ENCODE measurements around the gene SOX2.

GRCh38 chr3:181721046-181721875, 9.5 kb downstream of the SOX2 start:
- TF ChIP-seq SUZ12 (IDR thresholded peaks at IDR 0.05; ENCODE audit: extremely low read depth, insufficient read depth, insufficient read length) (no peak), ZNF274 (IDR thresholded peaks at IDR 0.05; ENCODE audit: low read depth, low read length) (no peak)
